Ectodermal cell (in vitro differentiated cells): ENCODE results near the gene CGA.

Experiments used
- H3K27ac ChIP-seq: 2 replicates; pipeline ENCODE4 v1.7.0; 2013; ENCODE audit warnings: mild to moderate bottlenecking, low read depth, low read length; ENCODE audit not compliant: insufficient read depth, poor library complexity, severe bottlenecking
- H3K27me3 ChIP-seq: 2 replicates; pipeline ENCODE4 v1.7.0; 2013; ENCODE audit warnings: mild to moderate bottlenecking, low read length; ENCODE audit not compliant: insufficient read depth, control insufficient read depth, poor library complexity, severe bottlenecking
- H3K36me3 ChIP-seq: one replicate; pipeline ENCODE4 v1.7.0; 2013; ENCODE audit warnings: low read length; ENCODE audit not compliant: control insufficient read depth, insufficient read depth
- H3K4me1 ChIP-seq: one replicate; pipeline ENCODE4 v1.7.0; 2013; ENCODE audit warnings: low read length; ENCODE audit not compliant: control insufficient read depth, insufficient read depth
- H3K4me3 ChIP-seq: 2 replicates; pipeline ENCODE4 v1.7.0; 2013; ENCODE audit warnings: low read depth, low read length, control low read depth; ENCODE audit not compliant: insufficient read depth
- H3K9me3 ChIP-seq: 2 replicates; pipeline ENCODE4 v1.7.0; 2013; ENCODE audit warnings: mild to moderate bottlenecking, low read length, moderate library complexity; ENCODE audit not compliant: control insufficient read depth
- WGBS, 2 experiments: methylation state at CpG; one replicate each; pipeline ENCODE4 v1.1.7; 2013; ENCODE audit warnings: missing lambda C conversion rate in 2 of 2; 5-methylcytosine and 5-hydroxymethylcytosine counted together

CGA gene

DNA sequence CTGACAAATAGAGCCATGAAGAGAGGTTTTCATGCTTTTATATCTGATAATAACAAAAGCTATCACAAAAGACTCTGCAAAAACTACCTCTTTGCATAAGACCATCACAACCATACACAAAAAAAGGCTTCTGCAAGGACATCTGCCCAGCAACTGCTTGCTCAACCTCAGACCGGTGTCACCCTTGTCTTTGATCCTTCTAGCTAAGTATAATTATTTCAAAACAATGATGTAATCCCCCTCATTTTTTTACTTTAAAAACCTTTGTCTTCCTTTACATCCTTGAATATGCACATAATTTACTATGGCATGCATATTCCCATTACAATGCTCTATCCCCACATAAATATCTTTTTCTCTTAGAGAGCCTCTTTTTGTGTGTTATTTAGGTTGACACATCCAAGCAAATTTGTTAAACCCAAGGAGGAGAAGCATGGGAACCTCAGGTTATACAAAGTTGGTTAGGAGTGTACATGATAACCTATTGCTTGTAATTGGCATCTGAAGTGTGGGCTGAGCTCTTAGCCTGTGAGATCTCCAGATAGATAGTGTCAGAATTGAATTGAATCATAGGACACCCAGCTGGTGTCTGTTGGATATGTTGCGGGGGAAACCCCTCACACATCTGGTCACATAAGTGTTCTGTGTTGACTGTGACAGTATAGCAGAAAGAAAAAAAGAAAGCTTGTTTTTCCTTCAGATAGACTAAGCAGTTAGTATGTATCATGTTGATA is 20.7 kb upstream of the CGA start:
- Histone ChIP-seq H3K36me3 (no peaks in the 10 kb centered on the region), H3K4me1 (no peaks in the 10 kb centered on the region), H3K9me3 (no peaks in the 10 kb centered on the region), H3K27ac (no peak overlapping the region), H3K4me3 (no peak overlapping the region), H3K27me3 (no peaks in the 10 kb centered on the region)
- WGBS, 2 experiments: 77 to 86% methylated on average over 2 of the region's 2 CpGs

DNA sequence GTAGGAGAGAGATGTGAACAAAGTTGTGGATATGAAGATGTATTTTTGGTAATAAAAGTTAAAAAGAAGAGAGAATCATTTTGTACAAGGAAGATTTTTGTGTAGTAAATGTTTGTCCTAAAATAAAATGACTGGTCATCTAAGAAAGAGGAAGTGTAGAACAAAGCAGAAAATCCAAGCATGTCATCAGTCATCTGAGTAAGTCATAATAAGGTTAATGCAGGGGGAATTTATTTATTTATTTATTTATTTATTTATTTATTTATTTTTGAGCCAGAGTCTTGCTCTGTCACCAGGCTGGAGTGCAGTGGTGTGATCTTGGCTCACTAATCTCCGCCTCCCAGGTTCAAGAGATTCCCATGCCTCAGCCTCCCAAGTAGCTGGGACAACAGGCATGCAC is 15.7 kb upstream of the CGA start:
- H3K4me3 ChIP-seq: no peak overlapping the region
- WGBS, 2 experiments: 87 to 100% methylated on average over 1 of the region's 1 CpG
- no peak overlapping the region for H3K27ac ChIP-seq
- H3K27me3 ChIP-seq: no peaks in the 10 kb centered on the region
- H3K36me3 ChIP-seq: no peaks in the 10 kb centered on the region
- H3K9me3 ChIP-seq: no peaks in the 10 kb centered on the region
- no peaks in the 10 kb centered on the region for H3K4me1 ChIP-seq

DNA sequence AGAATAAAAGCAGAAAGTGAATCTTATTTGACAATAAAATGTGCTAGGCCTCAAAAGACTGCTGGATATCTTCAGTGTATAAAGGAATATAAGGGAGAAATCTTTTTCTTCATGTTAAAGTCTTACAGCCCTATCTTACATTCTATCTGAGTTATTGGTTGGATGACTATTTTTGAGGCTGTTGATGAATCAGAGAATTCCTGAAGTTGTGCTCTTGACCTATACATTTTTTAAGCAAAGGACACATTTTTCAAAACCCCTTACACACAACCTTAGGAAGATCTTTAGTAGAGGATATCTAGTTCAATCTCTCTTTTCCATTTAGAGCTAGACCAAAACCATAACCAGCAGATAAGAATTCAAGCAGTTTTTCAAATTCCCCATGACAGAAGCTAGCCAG is 10.9 kb upstream of the CGA start:
- Histone ChIP-seq H3K27me3 (no peaks in the 10 kb centered on the region), H3K36me3 (no peaks in the 10 kb centered on the region), H3K4me3 (no peak overlapping the region), H3K9me3 (no peaks in the 10 kb centered on the region), H3K27ac (no peak overlapping the region), H3K4me1 (no peaks in the 10 kb centered on the region)

DNA sequence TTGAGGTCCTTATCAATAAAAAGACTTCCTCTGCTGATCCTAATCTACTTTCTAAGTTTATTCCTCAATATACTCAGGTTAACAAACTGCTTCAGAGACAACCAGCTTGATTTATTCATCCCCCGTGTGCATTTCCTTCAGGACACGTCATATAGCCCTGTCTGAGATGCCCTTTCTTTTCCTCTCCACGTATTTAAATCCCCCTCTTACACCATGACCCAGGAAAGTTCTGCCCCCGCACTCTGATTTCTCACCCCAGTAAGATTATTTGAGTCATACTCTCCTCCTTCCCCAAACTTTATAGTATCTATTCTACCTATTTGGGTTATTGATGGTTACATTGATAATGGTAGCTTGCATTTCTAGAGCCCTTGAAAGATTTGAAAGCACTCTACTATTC is 9.8 kb upstream of the CGA start:
- 90 to 91% methylated on average over 4 of the region's 4 CpGs for WGBS, 2 experiments
- no peak overlapping the region for H3K27ac ChIP-seq
- no peak overlapping the region for H3K4me3 ChIP-seq
- no peaks in the 10 kb centered on the region for H3K27me3 ChIP-seq
- H3K9me3 ChIP-seq: no peaks in the 10 kb centered on the region
- no peaks in the 10 kb centered on the region for H3K4me1 ChIP-seq
- no peaks in the 10 kb centered on the region for H3K36me3 ChIP-seq

DNA sequence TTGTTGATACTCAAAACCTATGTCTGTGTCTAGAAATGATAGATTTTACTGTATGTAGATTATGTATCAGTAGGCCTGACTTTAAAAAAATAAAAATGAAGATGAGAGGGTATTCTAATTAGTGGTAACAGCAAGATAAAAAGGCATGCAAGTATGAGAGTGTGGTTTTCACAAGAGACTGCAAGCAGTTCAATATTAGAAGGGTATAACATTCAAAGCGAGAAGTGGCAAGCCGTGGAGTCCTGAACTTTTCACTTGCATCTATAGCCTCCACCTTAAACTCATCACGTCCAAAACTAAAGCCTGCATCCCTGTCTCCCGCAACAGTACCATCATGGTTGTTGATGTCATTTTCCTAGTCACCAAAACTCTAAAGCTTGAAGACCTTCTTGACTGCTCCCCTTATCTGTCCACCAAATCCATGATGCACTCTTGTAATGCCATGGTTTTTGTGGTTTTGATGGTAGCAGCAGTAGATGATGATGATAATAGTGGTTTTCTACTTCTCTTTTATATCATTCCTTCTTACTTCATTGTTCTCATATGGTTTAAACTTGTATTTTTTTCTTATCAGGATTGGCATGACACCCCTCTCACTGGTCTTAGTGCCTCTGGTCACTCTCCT is 9.2 kb upstream of the CGA start:
- 90 to 93% methylated on average over 4 of the region's 4 CpGs for WGBS, 2 experiments

DNA sequence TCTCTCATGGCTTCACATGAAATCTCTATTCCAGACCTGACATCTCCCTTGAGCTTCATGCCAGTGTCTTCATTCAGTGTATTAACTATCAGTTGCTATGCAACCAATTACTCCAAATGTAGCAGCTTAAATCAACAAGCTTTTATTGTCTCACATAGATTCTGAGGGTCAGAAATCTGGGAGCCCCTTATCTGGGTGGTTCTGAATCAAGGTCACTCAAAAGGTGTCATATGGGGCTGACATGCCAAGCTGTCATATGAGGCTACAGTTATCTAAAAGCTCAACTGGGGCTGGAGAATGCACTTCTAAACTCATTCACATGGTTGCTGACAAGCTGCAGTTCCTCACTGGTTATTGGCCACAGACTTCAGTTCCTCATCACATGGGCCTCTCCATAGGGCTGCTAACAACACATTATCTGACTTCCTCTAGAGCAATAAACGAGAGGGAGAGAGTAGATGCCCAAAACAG is 7.3 kb upstream of the CGA start:
- Histone ChIP-seq H3K4me1 (no peaks in the 10 kb centered on the region), H3K9me3 (no peaks in the 10 kb centered on the region), H3K27ac (no peak overlapping the region), H3K36me3 (no peaks in the 10 kb centered on the region), H3K4me3 (no peak overlapping the region), H3K27me3 (no peaks in the 10 kb centered on the region)
- 79 to 82% methylated on average over 1 of the region's 1 CpG for WGBS, 2 experiments

More for the DNA sequence above, 9.2 kb upstream of the CGA start:
- Histone ChIP-seq H3K9me3 (no peaks in the 10 kb centered on the region), H3K27ac (no peak overlapping the region), H3K4me1 (no peaks in the 10 kb centered on the region), H3K27me3 (no peaks in the 10 kb centered on the region), H3K36me3 (no peaks in the 10 kb centered on the region), H3K4me3 (no peak overlapping the region)

DNA sequence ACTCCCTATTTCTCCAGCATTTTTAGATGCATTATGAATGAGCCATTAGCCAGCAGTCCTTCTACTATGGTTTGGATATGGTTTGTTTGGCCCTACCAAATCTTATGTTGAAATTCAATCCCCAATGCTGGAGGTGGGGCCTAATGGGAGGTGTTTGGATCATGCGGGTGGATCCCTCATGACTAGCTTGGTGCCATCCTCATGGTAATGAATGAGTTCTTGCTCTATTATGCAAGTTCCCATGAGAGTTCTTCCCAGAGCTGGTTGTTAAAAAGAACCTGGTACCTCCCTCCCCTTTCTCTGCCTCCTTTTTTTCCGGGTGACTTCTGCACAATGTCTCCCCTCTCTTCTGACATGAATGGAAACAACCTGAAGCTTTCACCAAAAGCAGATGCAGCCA is 6.2 kb upstream of the CGA start:
- WGBS, 2 experiments: 83 to 93% methylated on average over 2 of the region's 2 CpGs
- H3K36me3 ChIP-seq: no peaks in the 10 kb centered on the region
- H3K27me3 ChIP-seq: no peaks in the 10 kb centered on the region
- H3K9me3 ChIP-seq: no peaks in the 10 kb centered on the region
- no peak overlapping the region for H3K4me3 ChIP-seq
- H3K27ac ChIP-seq: no peak overlapping the region
- H3K4me1 ChIP-seq: no peaks in the 10 kb centered on the region

DNA sequence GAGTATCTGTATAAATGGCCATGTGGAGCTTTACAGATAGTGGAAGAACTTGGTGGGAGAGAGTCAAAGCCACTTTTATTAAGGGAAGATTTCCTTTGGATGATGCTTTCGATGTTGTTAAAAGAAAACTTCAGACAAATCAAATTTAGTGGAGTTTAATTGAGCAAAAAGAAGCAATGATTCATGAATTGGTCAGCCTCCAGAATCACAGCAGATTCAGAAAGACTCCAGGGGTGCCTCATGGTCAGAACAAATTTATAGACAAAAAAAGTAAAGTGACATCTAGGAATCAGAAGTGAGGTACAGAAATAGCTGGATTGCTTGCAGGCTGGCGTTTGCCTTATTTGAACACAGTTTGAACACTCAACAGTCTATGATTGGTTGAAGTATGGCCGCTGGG is 5.3 kb upstream of the CGA start:
- 90 to 97% methylated on average over 3 of the region's 3 CpGs for WGBS, 2 experiments
- no peaks in the 10 kb centered on the region for H3K36me3 ChIP-seq
- no peaks in the 10 kb centered on the region for H3K9me3 ChIP-seq
- H3K27ac ChIP-seq: no peak overlapping the region
- H3K4me1 ChIP-seq: no peaks in the 10 kb centered on the region
- no peak overlapping the region for H3K4me3 ChIP-seq
- no peaks in the 10 kb centered on the region for H3K27me3 ChIP-seq

DNA sequence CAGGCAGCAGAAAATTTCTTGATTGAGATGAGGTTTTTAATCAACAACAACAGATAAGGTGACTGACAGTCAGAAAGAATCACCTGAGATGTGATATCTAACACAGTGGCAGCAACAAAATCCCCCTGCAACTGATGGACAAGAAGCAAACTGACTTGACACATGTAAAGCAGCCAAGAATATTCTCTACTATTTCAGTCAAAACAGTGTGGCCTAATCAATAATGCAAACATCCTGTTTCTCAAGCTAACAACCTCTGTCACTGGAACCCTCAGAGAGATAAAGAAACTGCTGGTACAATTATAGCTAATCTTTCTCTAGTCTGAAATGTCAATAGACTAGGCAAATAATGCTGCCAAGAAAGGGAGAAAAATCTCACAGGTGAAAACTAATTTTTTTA is 4.6 kb upstream of the CGA start:
- Histone ChIP-seq H3K4me1 (no peaks in the 10 kb centered on the region), H3K27me3 (no peaks in the 10 kb centered on the region), H3K36me3 (no peaks in the 10 kb centered on the region), H3K27ac (no peak overlapping the region), H3K4me3 (no peak overlapping the region), H3K9me3 (no peaks in the 10 kb centered on the region)

DNA sequence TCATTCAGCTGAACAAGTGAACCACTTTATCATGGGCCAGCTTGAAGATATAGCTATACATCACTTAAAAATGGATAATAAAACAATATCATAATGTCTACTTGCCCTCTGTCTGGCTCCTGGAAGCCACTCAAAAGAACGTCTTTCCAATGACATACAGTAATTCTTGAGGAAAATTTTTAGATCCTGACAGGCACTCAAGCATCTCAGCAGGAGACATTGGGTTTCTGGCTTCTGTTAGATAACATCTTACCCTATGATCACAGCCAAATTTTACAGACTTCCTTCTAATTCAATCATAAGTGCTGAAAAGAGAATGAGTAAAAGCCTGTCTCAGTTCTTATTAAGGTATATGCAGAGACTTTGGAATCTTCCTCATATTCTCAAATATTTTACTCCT is 330 bp downstream of the CGA start:
- H3K4me1 ChIP-seq: no peaks in the 10 kb centered on the region
- 86 to 91% methylated on average over 1 of the region's 1 CpG for WGBS, 2 experiments
- H3K4me3 ChIP-seq: no peak overlapping the region
- no peak overlapping the region for H3K27ac ChIP-seq
- H3K36me3 ChIP-seq: no peaks in the 10 kb centered on the region
- no peaks in the 10 kb centered on the region for H3K27me3 ChIP-seq
- no peaks in the 10 kb centered on the region for H3K9me3 ChIP-seq
